Endothelial cell of umbilical vein (primary cell): ENCODE measurements around the gene IL16.

Experiments
- CTCF ChIP-seq, 2 donors: IDR thresholded peaks; 1 replicate in 1 of 2; 2 replicates in 1 of 2; pipeline ENCODE4 v1.5.1; 2011; ENCODE audit warnings: low read length in 2 of 2, mild to moderate bottlenecking in 2 of 2, moderate library complexity in 2 of 2, control low read depth in 1 of 2, inconsistent platforms in 1 of 2, low read depth in 1 of 2; ENCODE audit not compliant: insufficient read depth in 1 of 2; ENCODE audit errors: extremely low read depth in 1 of 2
- POLR2A ChIP-seq: IDR thresholded peaks from 2 replicates; pipeline ENCODE4 v1.6.1; 2012; ENCODE audit warnings: low read depth, mild to moderate bottlenecking, control low read depth, low read length

GRCh38 chr15:81351651-81352050 is 155.0 kb downstream of the IL16 start:
- TF ChIP-seq CTCF (IDR thresholded peaks at IDR 0.05; ENCODE audit: extremely low read depth in 1 of 2, insufficient read depth in 1 of 2, low read depth in 1 of 2, low read length in 2 of 2) (no peak), POLR2A (no peak)
